Aorta (tissue), 5 donors: Measurements from ENCODE around the gene ASH1L. TPM values are rescaled to one million over a fixed set of nuclear protein-coding genes. Genes with fewer than 3 reads are reported as not detected.
"Not testable (repeated sequence)": the region's sequence is repeated elsewhere in the genome, so short reads cannot be mapped to it uniquely, and the experiment has no call there.

ENCODE experiments used
- ATAC-seq: fragments of 200-7000 bp; cut with Tn5 transposase; one replicate; pipeline ENCODE4 v1.9.1; 2022; ENCODE audit warnings: moderate library complexity; ENCODE audit not compliant: low FRiP score
- DNase-seq, 2 donors: peaks; one replicate each; pipeline ENCODE4 v3.0.0-alpha.2; 2020
- H3K27ac ChIP-seq, 2 donors: one replicate each; pipeline ENCODE4 v1.5.1; 2013; ENCODE audit warnings: low read length in 2 of 2, mild to moderate bottlenecking in 2 of 2, moderate library complexity in 2 of 2, control low read depth in 1 of 2, inconsistent platforms in 1 of 2, low read depth in 1 of 2
- H3K27me3 ChIP-seq, 2 donors: one replicate each; pipeline ENCODE4 v1.6.1; 2013; ENCODE audit warnings: control low read depth in 1 of 2, low read length in 1 of 2, mild to moderate bottlenecking in 1 of 2, moderate library complexity in 1 of 2; ENCODE audit not compliant: insufficient read depth in 2 of 2, control insufficient read depth in 1 of 2
- H3K36me3 ChIP-seq, 2 donors: one replicate each; pipeline ENCODE4 v1.6.1; 2013; ENCODE audit warnings: control low read depth in 1 of 2, low read length in 1 of 2, mild to moderate bottlenecking in 1 of 2; ENCODE audit not compliant: insufficient read depth in 2 of 2, control insufficient read depth in 1 of 2
- H3K4me1 ChIP-seq, 2 donors: one replicate each; pipeline ENCODE4 v1.6.1; 2013; ENCODE audit warnings: low read length in 2 of 2, control low read depth in 1 of 2, mild to moderate bottlenecking in 1 of 2, moderate library complexity in 1 of 2; ENCODE audit not compliant: insufficient read depth in 2 of 2, control insufficient read depth in 1 of 2
- H3K4me3 ChIP-seq, 2 donors: one replicate each; pipeline ENCODE4 v1.5.1; 2013; ENCODE audit warnings: low read length in 2 of 2, control low read depth in 1 of 2, mild to moderate bottlenecking in 1 of 2
- H3K9me3 ChIP-seq: one replicate; pipeline ENCODE4 v1.6.1; 2013; ENCODE audit warnings: mild to moderate bottlenecking, low read length; ENCODE audit not compliant: control insufficient read depth
- WGBS, 2 donors: extraction: QIAGEN DNeasy Blood & Tissue Kit; methylation state at CpG; one replicate each; pipeline ENCODE4 v1.1.7; 2013; 5-methylcytosine and 5-hydroxymethylcytosine counted together
- intact Hi-C, 2 donors: fragments of 100-400 bp; cut with DNase I; formaldehyde crosslinking; loops; one replicate each; pipeline versions ENCODE4 v1.14.2 to v1.15.0; 2022
- polyA plus RNA-seq, 2 donors: library from polyadenylated mRNA; stranded (reverse); fragments of 200-250 nt; gene quantifications; one replicate each; pipeline ENCODE4 v1.2.3, GENCODE V29; 2013
- total RNA-seq, 2 donors: library from RNA; stranded (reverse); fragmentation: NEBNext Ultra II Directional; extraction: Animal tissue kit (Norgen Biotek cat#: 25700); gene quantifications; one replicate each; pipeline ENCODE4 v1.2.1, GENCODE V29; 2021
- donor health status: healthy with polysubstance abuse.
- donor health status: Bipolar disorder and iron deficiency.
- donor health status: DM: no; HTN: no; CAD: no.
- donor health status: DM: no; HTN: no; CAD: no.
- donor health status: DM: yes; HTN: yes; CAD: no.

The ASH1L gene
- total and polyA plus RNA-seq, 4 donors: 13.1 to 93.5 (median 43.9) TPM

GRCh38 chr1:155296661-155297060, 265.9 kb downstream of the ASH1L start:
- no peaks in the 10 kb centered on the region for H3K36me3 ChIP-seq
- intact Hi-C loops: no loop called here
- no peaks in the 10 kb centered on the region for H3K9me3 ChIP-seq
- H3K27ac ChIP-seq: no peak overlapping the region
- H3K4me1 ChIP-seq: no peaks in the 10 kb centered on the region
- WGBS, 2 donors: 83 to 90% methylated on average over 3 of the region's 3 CpGs
- no peak overlapping the region for H3K4me3 ChIP-seq
- ATAC-seq: no peak
- DNase-seq: no peak
- no peaks in the 10 kb centered on the region for H3K27me3 ChIP-seq

- no peaks in the 10 kb centered on the region for H3K27me3 ChIP-seq
- no peak overlapping the region for H3K4me3 ChIP-seq
- intact Hi-C loops: no loop called here
- H3K4me1 ChIP-seq: no peaks in the 10 kb centered on the region
- ATAC-seq (peak; percentile 54), DNase-seq (no peak)
- 88 to 89% methylated on average over 7 of the region's 7 CpGs for WGBS, 2 donors
- H3K27ac ChIP-seq: no peak overlapping the region
- no peaks in the 10 kb centered on the region for H3K9me3 ChIP-seq
- no peaks in the 10 kb centered on the region for H3K36me3 ChIP-seq
Measured at GRCh38 chr1:155295942-155296267, 266.7 kb downstream of the ASH1L start.

GRCh38 chr1:155295183-155295941, 267.2 kb downstream of the ASH1L start:
- 13% methylated on average over 37 to 47 of the region's 47 CpGs for WGBS, 2 donors
- Histone ChIP-seq H3K36me3 (no peaks in the 10 kb centered on the region), H3K4me1 (no peaks in the 10 kb centered on the region), H3K27me3 (no peaks in the 10 kb centered on the region), H3K9me3 (no peaks in the 10 kb centered on the region), H3K27ac (no peak overlapping the region), H3K4me3 (no peak overlapping the region)
- no peak for ATAC-seq
- no peak for DNase-seq
- intact Hi-C loops: no loop called here

- no peaks in the 10 kb centered on the region for H3K27me3 ChIP-seq
- H3K4me1 ChIP-seq: no peaks in the 10 kb centered on the region
- H3K9me3 ChIP-seq: no peaks in the 10 kb centered on the region
- ATAC-seq (no peak), DNase-seq (no peak)
- intact Hi-C loops: no loop called here
- H3K27ac ChIP-seq: no peak overlapping the region
- WGBS, 2 donors: 33 to 34% methylated on average over 46 of the region's 46 CpGs
- no peaks in the 10 kb centered on the region for H3K36me3 ChIP-seq
- no peak overlapping the region for H3K4me3 ChIP-seq
Measured at GRCh38 chr1:155294520-155295182, 268.0 kb downstream of the ASH1L start.

- ATAC-seq: no peak
- H3K4me1 ChIP-seq: no peaks in the 10 kb centered on the region
- H3K4me3 ChIP-seq: no peak overlapping the region
- 84 to 86% methylated on average over 17 of the region's 17 CpGs for WGBS, 2 donors
- no peaks in the 10 kb centered on the region for H3K9me3 ChIP-seq
- no peaks in the 10 kb centered on the region for H3K27me3 ChIP-seq
- intact Hi-C loops: no loop called here
- no peak overlapping the region for H3K27ac ChIP-seq
- H3K36me3 ChIP-seq: no peaks in the 10 kb centered on the region
- DNase-seq: no peak
Measured at GRCh38 chr1:155293086-155293749, 269.4 kb downstream of the ASH1L start.

- DNase-seq, H3K27ac ChIP-seq, H3K27me3 ChIP-seq, H3K9me3 ChIP-seq, intact Hi-C loops, H3K4me3 ChIP-seq, ATAC-seq, H3K36me3 ChIP-seq, H3K4me1 ChIP-seq: not testable (repeated sequence)
- 80 to 82% methylated on average over 10 of the region's 10 CpGs for WGBS, 2 donors
Measured at GRCh38 chr1:155291006-155291405, 271.6 kb downstream of the ASH1L start.

GRCh38 chr1:155287987-155288543, 274.5 kb downstream of the ASH1L start:
- ATAC-seq (no peak), DNase-seq (no peak)
- 91% methylated on average over 20 to 21 of the region's 21 CpGs for WGBS, 2 donors
- no peak overlapping the region for H3K27ac ChIP-seq
- intact Hi-C loops: no loop called here
- no peaks in the 10 kb centered on the region for H3K9me3 ChIP-seq
- H3K36me3 ChIP-seq: no peaks in the 10 kb centered on the region
- H3K4me1 ChIP-seq: no peaks in the 10 kb centered on the region
- H3K27me3 ChIP-seq: no peaks in the 10 kb centered on the region
- no peak overlapping the region for H3K4me3 ChIP-seq

GRCh38 chr1:155286544-155286943, 276.1 kb downstream of the ASH1L start:
- no peak for DNase-seq
- 92 to 100% methylated on average over 2 of the region's 2 CpGs for WGBS, 2 donors
- Histone ChIP-seq H3K27ac (no peak overlapping the region), H3K27me3 (no peaks in the 10 kb centered on the region), H3K36me3 (no peaks in the 10 kb centered on the region), H3K4me3 (no peak overlapping the region), H3K4me1 (no peaks in the 10 kb centered on the region), H3K9me3 (no peaks in the 10 kb centered on the region)
- no peak for ATAC-seq
- intact Hi-C loops: no loop called here
